Fibroblast of villous mesenchyme (primary cell): ENCODE data around the gene SCN1B. TPM values are rescaled to one million over a fixed set of nuclear protein-coding genes. Genes with fewer than 3 reads are reported as not detected.
"Not testable (repeated sequence)": the region's sequence is repeated elsewhere in the genome, so short reads cannot be mapped to it uniquely, and the experiment has no call there.

Source experiments
- DNase-seq: peaks from one replicate; pipeline ENCODE4 v3.0.0-alpha.2; 2010; ENCODE audit warnings: low read depth
- H3K4me3 ChIP-seq: 2 replicates; pipeline ENCODE4 v1.5.1; 2011; ENCODE audit warnings: low read depth, mild to moderate bottlenecking, low read length
- total RNA-seq: library from RNA; depleted of rRNA; stranded (reverse); fragments of >200 nt; gene quantifications from 2 replicates; pipeline ENCODE4 v1.2.3, GENCODE V29; 2012
- TF ChIP-seq, protein P1 (sequence below): IDR thresholded peaks from 2 replicates; pipeline ENCODE4 v1.5.1; 2012; ENCODE audit warnings: low read depth, mild to moderate bottlenecking, low read length; ENCODE audit not compliant: insufficient read depth

The SCN1B gene
- total RNA-seq, 1 donor = 2.6 TPM

DNA sequence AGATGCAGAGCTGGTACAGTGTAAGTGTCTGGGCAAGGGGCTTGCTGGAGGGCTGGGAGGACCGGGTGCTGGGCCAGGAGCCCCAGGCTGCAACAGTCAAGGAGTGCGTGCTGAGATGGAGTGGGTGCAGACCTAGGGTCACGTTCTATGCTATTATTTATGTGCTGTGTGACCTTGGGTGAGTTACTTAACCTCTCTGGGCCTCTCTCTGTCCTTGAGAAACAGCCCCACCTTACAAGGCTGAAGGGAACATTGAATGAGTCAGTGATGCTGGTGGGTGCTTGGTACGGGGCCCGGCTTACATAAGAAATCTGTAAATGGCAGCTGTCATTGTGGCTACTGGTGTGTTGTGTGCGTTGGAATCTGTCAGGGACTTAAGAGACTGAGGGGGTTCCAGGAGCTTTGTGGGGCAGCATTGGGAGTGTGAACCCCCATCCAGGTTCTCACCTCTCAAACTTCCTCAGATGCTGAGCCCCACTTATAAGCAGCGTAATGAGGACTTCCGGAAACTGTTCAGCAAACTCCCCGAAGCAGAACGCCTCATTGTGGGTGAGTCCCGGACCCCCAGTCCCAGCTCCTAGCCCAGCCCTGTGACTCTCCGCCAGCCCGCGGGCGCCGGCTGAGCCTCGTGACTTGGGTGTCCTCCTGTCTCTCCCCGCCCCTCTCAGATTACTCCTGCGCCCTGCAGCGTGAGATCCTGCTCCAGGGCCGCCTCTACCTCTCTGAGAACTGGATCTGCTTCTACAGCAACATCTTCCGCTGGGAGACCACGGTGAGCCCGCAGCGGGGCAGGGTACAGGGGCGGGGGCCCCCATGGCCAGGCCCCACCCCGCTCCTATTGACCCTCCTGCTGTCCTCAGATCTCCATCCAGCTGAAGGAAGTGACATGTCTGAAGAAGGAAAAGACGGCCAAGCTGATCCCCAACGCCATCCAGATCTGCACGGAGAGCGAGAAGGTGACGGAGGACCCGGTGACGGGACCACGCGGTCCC is 20.6 kb upstream of the SCN1B start:
- TF ChIP-seq, protein P1, sequence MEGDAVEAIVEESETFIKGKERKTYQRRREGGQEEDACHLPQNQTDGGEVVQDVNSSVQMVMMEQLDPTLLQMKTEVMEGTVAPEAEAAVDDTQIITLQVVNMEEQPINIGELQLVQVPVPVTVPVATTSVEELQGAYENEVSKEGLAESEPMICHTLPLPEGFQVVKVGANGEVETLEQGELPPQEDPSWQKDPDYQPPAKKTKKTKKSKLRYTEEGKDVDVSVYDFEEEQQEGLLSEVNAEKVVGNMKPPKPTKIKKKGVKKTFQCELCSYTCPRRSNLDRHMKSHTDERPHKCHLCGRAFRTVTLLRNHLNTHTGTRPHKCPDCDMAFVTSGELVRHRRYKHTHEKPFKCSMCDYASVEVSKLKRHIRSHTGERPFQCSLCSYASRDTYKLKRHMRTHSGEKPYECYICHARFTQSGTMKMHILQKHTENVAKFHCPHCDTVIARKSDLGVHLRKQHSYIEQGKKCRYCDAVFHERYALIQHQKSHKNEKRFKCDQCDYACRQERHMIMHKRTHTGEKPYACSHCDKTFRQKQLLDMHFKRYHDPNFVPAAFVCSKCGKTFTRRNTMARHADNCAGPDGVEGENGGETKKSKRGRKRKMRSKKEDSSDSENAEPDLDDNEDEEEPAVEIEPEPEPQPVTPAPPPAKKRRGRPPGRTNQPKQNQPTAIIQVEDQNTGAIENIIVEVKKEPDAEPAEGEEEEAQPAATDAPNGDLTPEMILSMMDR = no peak
- no peak overlapping the region for H3K4me3 ChIP-seq
- DNase-seq = no peak

DNA sequence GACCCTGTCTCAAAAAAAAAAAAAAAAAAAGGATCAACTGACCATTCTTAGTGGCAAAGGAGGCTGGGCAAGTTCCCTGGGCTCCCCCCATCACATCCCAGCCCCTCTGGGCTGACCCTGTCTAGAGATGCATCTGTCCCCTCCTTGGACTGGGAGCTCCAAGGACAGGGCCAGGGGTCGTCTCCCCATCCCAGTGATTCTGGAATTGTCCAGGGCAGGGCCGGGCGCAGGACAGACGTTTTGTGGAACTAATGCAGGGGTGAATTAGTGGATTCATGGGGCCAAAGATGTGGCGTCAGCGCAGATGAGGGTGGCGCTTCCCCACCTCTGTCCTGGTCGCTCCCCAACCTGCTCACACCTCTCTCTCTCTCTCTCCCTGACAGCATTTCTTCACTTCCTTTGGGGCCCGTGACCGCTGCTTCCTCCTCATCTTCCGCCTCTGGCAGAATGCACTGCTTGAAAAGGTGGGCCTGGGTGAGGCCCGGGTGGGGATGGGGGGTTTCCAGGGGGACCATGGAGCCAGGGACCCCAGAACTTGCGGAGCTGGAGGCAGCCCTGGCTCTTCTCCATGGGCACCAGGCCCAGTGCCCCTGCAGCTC is 19.1 kb upstream of the SCN1B start:
- no peak for DNase-seq
- no peak overlapping the region for H3K4me3 ChIP-seq
- TF ChIP-seq, protein P1 = no peak

DNA sequence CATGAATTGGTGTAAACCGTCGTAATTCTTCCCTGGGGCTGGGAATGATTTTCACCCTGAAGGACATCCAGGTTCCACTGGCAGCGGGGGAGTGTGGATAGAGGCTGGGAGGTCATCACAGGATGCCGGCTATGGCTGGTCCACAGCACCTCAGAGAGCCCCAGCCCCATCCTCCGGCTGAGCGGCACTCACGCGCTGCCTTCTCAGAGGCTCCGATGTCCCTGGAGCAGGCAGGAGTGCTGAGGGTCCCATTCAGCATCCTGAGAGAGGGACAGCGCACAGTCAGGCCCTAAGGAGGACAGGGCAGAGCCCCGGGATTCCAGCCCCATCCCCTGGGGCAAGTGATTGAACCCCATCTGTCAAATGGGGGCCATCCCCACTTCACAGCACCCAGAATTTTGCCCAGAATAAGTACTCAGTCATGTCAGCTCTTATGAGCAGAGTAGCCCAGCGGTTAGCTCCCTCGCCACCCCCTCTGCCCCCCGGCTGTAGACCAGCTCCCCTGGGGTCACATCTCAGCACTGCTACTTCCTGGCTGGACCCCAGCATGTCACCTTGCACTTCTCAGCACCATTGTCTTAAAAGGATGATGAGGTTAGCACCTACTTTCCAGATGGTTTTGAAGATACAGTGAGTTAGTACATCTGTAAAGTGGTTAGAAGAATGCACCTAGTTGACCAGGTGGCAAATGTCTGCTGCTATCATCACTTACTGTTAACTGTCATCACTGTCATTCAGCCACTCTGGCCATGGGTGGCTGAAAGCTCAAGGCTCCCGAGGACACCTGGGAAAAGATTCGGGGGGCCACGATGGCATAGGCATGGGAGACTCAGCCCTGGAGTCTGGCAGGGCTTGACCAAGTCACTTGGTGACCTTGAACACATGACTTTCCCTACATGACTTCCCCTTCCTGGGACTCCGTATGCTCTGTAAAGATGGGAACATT is 18.3 kb upstream of the SCN1B start:
- no peak overlapping the region for H3K4me3 ChIP-seq
- DNase-seq = no peak
- TF ChIP-seq, protein P1 = no peak

DNA sequence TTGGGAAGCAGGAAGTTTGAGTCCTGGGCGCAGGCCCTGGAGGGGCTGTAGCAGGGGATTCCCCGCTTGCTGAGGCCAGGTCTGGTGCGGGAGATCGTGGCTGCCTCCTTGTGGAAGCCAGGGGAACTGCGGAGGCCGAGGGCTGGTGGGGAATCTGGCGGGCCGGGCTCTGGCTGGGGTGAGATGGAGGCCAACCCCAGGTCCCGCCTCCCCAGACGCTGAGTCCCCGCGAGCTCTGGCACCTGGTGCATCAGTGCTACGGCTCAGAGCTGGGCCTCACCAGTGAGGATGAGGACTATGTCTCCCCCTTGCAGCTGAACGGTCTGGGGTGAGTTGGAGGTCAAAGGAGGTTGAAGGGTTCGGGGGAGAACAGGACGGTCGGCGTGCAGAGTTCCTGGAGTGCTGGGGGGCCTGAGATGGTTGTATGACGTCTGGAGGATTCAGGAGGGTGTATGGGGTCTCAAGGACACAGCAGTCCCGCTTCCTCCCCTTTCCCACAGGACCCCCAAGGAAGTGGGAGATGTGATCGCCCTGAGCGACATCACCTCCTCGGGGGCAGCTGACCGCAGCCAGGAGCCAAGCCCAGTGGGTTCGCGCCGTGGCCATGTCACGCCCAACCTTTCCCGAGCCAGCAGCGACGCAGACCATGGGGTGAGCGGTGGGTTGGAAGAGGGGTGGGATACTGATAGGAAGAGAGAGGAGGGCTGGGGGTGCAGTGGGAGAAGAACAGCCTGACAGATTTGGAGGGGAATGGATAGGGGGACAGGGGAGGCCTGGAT is 17.0 kb upstream of the SCN1B start:
- no peak overlapping the region for H3K4me3 ChIP-seq
- DNase-seq = peak; percentile 57
- TF ChIP-seq, protein P1 = peak; percentile 97

DNA sequence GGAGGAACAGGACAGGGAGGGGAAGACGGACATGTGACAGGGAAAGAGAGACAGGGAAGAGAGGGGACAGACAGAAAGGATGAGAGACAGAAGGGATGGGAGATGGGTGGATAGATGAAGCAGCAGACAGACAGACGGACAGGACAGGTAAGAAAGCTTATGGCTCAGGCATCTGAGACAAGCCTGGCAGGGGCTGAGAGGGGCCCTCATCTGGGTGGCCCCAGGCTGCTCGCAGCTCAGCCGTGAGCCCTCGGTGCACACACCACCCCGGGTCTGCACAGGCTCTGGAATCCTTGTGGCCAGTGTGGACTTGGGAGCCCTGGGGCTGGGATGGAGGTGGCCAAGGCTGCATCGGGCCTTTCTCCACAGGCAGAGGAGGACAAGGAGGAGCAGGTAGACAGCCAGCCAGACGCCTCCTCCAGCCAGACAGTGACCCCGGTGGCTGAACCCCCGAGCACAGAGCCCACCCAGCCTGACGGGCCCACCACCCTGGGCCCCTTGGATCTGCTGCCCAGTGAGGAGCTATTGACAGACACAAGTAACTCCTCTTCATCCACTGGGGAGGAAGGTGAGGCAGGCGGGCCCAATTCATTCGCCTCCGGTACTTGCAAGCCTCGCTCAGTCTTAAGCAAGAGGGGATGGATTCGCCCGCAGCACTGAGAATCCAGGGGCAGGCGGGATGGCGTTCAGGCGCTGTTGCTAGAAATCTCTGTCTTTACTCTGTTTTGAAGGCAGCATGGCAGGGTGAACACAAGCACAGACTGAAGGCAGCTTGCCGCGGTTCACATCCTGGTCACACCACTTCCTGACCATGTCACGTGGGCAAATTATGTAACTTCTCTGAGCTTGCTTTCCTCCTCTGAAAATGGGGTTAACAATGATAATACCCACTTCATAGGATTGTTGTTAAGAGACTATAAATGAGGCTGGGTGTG is 16.2 kb upstream of the SCN1B start:
- no peak for DNase-seq
- H3K4me3 ChIP-seq = no peak overlapping the region
- TF ChIP-seq, protein P1 = no peak

DNA sequence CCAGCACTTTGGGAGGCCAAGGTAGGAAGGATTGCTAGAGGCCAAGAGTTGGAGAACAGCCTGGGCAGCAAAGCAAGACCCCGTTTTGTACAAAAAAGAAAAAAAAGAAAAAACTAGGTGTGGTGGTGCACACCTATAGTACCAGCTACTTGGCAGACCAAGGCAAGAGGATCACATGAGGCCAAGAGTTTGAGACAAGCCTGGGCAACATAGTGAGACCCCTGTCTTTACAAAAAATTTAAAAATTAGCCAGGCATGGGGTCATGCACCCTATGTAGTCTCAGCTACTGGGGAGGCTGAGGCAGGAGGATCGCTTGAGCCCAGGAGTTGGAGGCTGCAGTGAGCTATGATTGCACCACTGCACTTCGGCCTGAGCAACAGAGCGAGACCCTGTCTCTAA is 15.5 kb upstream of the SCN1B start:
- not testable (repeated sequence) for DNase-seq, H3K4me3 ChIP-seq
